AG04449 (cell line): ENCODE measurements around the gene COPG1.
A peak's percentile ranks its signal among the peaks of the same experiment; 100 is the strongest.

Experiments used
- CTCF ChIA-PET: fragments of 350-600 bp; formaldehyde crosslinking; extraction: SDS; loops from one replicate; lab custom pipeline; 2021; ENCODE audit warnings: antibody characterized with exemption; lab: Yijun Ruan, JAX
- POLR2A ChIA-PET: fragments of 400-600, 350-600 bp; formaldehyde crosslinking; extraction: SDS; loops from one replicate; lab custom pipeline; 2020; ENCODE audit warnings: antibody characterized with exemption, inconsistent platforms; lab: Yijun Ruan, JAX
- DNase-seq: peaks from one replicate; pipeline ENCODE4 v3.0.0-alpha.2; 2010; ENCODE audit warnings: low read depth, low spot score
- H3K4me3 ChIP-seq: 2 replicates; pipeline ENCODE4 v1.5.1; 2011; ENCODE audit warnings: low read depth, mild to moderate bottlenecking, control low read depth, low read length
- TF ChIP-seq, protein P1 (sequence below): IDR thresholded peaks from one replicate; pipeline ENCODE4 v1.5.1; 2011; ENCODE audit warnings: mild to moderate bottlenecking, moderate library complexity, low read length, control low read depth, inconsistent platforms; ENCODE audit not compliant: insufficient read depth; ENCODE audit errors: missing control alignments

COPG1 gene

GRCh38 chr3:129312671-129313414 lies 63.4 kb downstream of the COPG1 start:
- TF ChIP-seq, protein P1, sequence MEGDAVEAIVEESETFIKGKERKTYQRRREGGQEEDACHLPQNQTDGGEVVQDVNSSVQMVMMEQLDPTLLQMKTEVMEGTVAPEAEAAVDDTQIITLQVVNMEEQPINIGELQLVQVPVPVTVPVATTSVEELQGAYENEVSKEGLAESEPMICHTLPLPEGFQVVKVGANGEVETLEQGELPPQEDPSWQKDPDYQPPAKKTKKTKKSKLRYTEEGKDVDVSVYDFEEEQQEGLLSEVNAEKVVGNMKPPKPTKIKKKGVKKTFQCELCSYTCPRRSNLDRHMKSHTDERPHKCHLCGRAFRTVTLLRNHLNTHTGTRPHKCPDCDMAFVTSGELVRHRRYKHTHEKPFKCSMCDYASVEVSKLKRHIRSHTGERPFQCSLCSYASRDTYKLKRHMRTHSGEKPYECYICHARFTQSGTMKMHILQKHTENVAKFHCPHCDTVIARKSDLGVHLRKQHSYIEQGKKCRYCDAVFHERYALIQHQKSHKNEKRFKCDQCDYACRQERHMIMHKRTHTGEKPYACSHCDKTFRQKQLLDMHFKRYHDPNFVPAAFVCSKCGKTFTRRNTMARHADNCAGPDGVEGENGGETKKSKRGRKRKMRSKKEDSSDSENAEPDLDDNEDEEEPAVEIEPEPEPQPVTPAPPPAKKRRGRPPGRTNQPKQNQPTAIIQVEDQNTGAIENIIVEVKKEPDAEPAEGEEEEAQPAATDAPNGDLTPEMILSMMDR = no peak
- ChIA-PET CTCF (interaction anchor here (0.8 to 1.6 kb wide), 3 partner anchors 11 to 261 kb away, joined by 3 to 4 read pairs (median 3); no protein-coding TSS in a partner anchor), POLR2A (interaction anchor here (0.6 kb wide), 1 partner anchor 619 kb away, joined by 4 read pairs; no protein-coding TSS in a partner anchor)
- H3K4me3 ChIP-seq = no peak overlapping the region
- no peak for DNase-seq

DNA sequence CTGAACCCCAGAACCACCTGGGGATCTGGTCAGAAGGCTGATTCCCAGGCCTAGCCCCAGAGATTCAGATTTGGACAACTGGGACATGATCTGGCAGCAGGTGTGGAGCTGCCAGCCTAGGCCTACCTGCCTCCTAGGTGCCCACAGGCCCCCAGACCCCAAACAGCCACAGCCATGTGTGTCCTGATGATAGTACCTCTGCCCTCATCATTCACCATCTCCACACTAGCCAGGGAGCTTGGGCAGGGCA lies 63.9 kb downstream of the COPG1 start:
- H3K4me3 ChIP-seq = no peak overlapping the region
- TF ChIP-seq, protein P1 = no peak
- CTCF ChIA-PET = interaction anchor here (1.6 kb wide), 1 partner anchor 261 kb away, joined by 3 read pairs; no protein-coding TSS in a partner anchor
- DNase-seq = no peak
- POLR2A ChIA-PET = no interaction called here

- POLR2A ChIA-PET = no interaction called here
- DNase-seq = no peak
- TF ChIP-seq, protein P1 = no peak
- peak overlapping the region; percentile 86 for H3K4me3 ChIP-seq
- CTCF ChIA-PET = interaction anchor here (1.6 kb wide), 1 partner anchor 262 kb away, joined by 3 read pairs; no protein-coding TSS in a partner anchor
Observed at GRCh38 chr3:129313665-129314385, 64.4 kb downstream of the COPG1 start.

DNA sequence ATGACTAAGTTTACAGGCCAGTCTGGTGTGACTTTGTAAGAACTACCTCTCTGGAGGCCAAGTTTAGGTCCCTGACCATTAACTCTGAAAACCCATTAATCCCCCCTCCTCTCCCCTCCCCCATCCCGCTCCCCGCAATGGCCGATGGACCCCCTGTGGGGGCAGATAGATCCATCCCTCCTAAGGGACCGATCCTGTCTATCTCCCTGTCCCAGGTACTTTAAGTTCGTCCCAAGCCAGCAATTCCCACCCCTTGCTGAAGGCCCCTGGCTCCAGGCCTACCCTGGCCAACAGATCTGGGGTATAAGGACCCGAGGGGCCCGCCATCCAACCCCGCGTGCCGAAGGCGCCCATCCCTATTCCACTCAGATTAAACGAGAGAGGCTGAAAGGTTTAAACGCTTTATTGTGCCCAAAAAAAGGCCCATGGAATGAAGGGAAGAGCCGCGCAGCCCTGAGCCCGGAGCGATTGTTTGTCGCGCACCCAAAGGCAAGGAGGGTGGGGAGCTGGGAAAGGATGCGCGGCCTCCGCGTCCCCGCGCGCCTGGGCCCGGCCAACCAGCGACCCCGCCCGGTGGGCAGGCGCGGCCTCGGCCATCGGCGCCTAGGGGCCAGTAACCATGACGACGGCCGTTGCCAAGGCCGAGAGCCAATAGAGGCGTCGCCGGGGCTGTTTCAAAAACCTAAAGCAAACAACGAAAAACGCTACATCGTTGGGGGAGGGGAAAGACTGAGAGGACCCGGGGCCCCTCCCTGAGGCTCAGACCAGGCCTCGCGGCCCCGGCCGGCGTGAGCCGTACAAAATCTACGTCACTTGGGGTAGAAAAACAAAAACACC lies 65.2 kb downstream of the COPG1 start:
- CTCF ChIA-PET = interaction anchor here (1.3 to 2.4 kb wide), 2 partner anchors 11 to 17 kb away, joined by 3 to 22 read pairs; no protein-coding TSS in a partner anchor
- no peak for DNase-seq
- H3K4me3 ChIP-seq = peak overlapping the region; percentile 86
- TF ChIP-seq, protein P1 = peak; percentile 6
- POLR2A ChIA-PET = interaction anchor here (0.9 to 2.4 kb wide), 4 partner anchors 13 to 127 kb away, joined by 4 to 22 read pairs (median 10); partner anchors contain the start of gene HMCES

DNA sequence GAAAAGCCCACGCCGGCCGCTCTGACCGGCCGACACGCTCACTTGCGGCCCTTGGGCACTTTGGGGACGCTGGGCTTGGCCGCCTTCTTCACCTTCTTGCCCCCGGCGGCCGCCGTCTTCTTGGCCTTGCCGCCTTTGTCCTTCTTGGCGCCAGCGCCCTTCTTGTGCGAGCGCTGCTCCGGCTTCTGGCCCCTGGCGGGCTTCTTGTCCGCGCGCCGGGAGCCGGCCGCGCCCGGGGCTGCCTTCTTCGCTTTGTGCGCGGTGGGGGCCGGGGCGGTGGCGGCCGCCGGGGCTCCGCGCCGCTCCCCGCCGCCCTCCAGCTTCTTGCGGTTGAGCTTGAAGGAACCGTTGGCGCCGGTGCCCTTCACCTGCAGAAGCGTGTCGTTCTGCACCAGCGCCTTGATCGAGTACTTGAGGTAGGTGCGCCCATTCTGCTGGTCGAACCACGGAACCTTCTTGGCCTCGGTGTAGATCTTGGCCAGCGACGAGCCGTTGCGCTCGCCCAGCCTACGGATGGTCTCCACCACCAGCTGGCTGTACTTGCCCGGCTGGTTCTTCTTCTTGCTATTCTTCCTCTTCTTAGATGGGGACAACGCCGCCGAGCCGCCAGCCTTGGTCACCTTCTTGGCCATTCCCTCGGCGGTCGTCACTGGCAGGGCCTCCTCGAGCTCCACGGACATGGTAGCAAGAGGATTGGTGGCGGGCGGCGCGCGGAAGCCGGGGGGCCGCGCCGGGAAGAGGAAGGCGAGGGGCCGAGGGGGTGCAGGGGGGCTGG lies 66.0 kb downstream of the COPG1 start:
- CTCF ChIA-PET = interaction anchor here (0.6 to 2.7 kb wide), 21 partner anchors 8 to 345 kb away, joined by 3 to 29 read pairs (median 4); partner anchors contain the start of gene COPG1
- TF ChIP-seq, protein P1 = no peak
- DNase-seq = no peak
- POLR2A ChIA-PET = interaction anchor here (0.8 to 2.4 kb wide), 16 partner anchors 9 to 436 kb away, joined by 3 to 22 read pairs (median 4); partner anchors contain the start of genes EFCAB12, HMCES, IFT122 and MBD4
- peak overlapping the region; percentile 86 for H3K4me3 ChIP-seq
